Measurements from ENCODE around the gene TMEM106C.
"Not testable (repeated sequence)": the region's sequence is repeated elsewhere in the genome, so short reads cannot be mapped to it uniquely, and the experiment has no call there.

The TMEM106C gene

GRCh38 chr12:47949441-47950341 is 13.7 kb upstream of the TMEM106C start:
- peak; percentile 37 to 48 for DNase-seq

DNA sequence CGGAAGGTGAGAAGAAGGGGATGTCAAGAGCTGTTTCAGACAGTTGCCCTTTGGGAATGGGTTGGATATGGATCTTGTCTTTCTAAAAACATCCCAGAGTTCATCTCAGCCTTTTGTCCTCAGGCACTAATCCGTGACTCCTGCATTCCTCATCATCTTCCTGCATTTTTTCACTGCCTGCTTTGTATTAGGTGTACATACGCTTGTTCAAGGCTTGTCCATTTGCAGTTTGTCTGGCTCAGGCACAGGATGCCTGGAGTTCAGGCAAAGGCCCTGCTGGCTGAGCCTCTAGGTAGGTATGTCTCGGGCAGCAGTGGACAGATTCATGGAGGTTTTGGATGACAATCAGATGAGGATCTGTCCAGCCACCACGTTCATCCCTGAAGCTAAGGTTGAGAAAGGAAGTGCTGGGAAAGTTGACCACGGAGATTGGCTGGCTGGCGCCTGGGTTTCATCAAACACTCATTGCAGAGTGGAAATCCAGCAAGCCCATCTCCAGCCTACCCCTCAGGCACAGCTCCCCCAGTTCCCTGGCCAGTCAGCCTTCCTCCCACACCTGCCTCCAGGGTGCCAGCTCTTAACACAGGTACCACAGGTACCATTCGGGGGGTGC is 12.4 kb upstream of the TMEM106C start:
- DNase-seq: no peak

DNA sequence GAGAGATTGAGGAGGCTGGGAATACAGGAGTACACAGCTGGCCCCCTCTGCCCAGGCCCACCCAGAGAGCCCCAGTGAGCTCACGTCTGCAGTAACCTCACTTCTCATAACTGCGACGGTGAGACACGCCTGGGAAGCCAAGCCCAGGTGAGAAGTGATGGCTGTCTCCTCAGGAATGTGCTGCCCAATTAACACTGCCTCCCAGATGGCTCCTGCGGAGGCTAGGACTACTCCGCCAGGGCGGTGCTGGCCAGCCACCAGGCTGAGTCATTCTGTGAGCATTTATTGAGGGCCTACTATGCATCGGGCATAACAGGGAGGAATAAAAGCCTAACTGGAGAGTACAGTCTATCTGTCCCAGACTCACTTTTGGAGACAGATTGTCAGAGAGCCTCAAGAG is 9.3 kb upstream of the TMEM106C start:
- no peak for DNase-seq

DNA sequence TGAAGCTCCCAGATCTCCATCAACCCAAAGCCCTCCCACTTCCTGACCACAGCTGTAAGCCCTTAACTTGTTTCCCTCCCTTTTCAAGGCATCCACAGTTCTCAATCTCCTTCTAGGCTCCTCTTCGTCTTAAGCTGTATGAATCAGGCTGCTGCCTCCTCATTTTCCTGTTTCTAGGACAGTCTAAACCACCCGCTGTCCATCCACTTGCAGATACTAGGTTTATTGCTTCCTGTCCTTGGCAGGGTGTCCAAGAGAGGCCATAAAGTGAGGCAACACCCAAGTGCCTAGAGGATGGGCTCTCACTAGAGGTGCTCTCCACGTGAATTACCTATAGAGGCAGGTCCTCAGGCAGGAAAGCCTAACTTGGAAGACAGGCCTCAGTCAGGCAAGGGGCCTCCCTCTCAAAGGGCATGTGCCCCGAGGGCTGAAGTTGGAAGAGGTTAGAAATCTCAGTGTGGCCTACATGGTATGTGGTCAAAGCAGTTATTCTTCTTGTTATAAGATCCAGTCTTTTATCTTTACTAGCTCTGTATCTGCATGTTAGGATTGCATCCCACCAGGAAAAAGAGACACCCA is 8.8 kb upstream of the TMEM106C start:
- DNase-seq: no peak

- no peak for DNase-seq
These were observed 8.3 kb upstream of the TMEM106C start for GRCh38 chr12:47955059-47955458.

GRCh38 chr12:47957671-47958070 is 5.7 kb upstream of the TMEM106C start:
- DNase-seq: not testable (repeated sequence)

DNA sequence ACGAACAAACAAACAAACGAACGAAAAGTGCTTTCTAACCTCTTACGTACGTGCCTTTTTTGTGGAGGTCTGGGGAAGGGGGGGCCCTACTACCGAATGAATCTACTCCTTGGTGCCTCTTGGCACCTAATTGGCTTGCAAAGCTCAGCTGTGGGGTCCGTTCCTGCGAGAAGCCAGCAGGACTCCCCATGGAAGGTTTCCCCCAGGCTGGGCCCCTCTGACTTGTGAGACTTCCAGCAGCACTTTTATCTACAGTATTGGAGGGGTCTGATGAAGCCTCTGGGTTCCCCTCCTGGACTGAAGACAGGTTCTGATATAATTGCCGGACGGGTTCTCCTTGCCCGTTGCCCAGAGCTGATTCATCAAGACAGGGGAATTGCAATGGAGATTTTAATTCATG is 1.2 kb upstream of the TMEM106C start:
- DNase-seq: no peak

DNA sequence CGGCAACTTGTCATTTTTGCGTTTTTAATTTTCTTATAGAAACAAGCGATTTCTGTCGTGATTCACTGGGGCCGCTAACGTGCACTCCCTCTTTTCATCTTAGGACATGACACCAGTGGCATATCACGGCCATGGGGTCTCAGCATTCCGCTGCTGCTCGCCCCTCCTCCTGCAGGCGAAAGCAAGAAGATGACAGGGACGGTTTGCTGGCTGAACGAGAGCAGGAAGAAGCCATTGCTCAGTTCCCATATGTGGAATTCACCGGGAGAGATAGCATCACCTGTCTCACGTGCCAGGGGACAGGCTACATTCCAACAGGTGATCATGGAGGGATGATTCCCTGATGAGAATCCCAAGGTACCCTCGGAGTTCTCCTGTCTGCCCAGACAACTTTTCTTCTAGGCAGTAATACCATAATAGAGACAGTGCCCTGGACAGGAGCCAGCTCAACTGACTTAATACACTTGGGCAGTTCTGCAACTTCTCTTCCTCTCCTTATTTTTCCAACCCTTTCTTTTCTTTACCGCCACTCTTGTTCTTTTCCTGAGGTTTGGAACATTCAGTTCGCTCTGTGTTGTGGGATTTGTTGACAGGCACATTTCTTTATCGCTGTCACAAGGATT is 821 bp downstream of the TMEM106C start:
- DNase-seq: peak in 1 of 2 donors; percentile 16

GRCh38 chr12:47965581-47965980 is 2.2 kb downstream of the TMEM106C start:
- no peak for DNase-seq

- no peak for DNase-seq
These were observed 4.3 kb downstream of the TMEM106C start for GRCh38 chr12:47967461-47968321.

DNA sequence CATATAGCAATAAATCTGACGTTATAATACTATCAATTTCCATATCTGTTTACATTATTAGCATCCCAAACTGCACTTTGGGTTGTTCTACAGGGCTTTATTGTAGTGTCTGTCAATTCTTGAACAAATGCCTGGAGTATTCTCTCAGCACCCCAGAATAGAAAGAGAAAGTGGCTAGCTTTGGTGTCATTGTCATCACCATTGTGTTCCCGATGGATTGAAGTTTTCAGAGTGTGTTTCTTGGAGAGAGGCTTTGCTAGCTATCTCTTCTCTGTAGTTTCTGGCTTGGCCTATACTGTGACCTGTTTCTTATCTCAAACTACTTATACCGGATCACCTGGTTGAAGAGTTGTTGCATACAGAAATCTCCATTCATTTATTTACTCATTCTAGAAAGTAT is 6.4 kb downstream of the TMEM106C start:
- DNase-seq: no peak

- no peak for DNase-seq
These were observed 7.4 kb downstream of the TMEM106C start for GRCh38 chr12:47970843-47971242.

GRCh38 chr12:47972895-47973294 is 9.5 kb downstream of the TMEM106C start:
- no peak for DNase-seq

DNA sequence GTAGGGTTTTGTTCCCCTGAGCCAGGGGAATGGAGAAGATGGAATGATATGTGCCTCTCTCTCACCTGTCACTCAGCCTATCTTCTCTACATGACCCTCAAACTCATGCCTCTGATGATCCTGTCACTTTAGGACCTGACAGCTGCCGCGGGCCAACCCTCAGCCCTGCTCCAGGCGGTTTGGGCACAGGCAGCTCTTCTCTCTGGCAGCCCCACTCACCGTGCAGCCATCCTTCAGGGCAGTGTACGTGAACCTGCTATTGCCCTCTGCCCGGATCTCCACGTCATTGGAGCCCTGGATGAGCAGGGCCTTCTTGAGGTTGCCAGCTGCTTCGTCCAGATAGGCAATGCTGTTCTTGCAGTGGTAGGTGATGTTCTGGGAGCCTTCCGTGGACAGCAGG is 10.5 kb downstream of the TMEM106C start:
- DNase-seq: no peak

- DNase-seq: no peak
These were observed 11.7 kb downstream of the TMEM106C start for GRCh38 chr12:47975036-47975620.

DNA sequence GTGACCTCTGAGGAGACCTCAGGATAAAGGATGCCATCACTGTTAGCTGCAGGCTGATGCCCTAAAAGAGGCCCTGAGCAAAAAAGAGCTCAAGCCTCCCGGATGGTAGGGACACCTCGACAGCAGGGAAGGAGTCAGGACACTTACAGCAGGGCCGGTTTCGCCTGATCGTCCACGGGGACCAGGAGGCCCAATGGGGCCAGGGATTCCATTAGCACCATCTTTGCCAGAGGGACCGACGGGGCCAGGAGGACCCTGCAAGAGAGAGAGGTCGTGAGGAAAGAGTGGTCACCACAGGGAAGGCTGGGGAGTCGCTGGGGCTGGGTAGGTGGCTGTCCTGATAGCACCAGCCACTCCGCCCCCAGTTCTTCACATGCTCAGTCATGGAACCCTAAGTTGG is 12.4 kb downstream of the TMEM106C start:
- no peak for DNase-seq

DNA sequence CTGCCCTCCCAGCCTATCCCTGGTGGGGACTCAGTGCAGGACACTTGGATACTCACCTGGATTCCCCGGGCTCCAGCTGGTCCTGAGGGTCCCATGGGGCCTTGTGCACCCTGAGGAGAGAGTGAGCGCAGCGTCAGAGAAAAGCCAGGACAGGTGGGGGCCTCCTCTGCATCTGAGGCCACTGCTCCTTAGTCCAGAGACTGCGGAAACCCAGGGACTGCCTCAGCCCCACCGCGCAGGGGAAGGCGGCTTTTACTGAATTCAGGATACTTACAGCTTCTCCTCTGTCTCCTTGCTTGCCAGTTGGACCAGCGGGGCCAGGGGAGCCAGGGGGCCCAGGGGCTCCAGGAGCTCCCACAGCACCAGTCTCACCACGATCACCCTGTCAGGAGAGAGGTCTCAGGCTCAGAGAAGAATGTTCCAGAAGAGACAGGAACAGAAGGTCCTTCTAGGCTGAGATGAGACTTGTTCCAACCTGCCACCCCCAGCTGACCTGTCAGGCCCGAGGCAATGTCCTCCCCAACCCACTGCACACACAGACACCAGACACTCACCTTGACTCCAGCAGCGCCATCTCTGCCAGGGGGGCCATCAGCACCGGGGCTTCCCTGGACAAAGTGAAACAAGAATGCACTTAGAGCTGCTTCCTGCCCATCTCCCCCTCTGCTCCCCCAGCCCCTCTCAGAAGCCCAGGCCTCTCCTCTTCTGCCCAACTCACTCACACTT is 13.8 kb downstream of the TMEM106C start:
- DNase-seq: no peak

DNA sequence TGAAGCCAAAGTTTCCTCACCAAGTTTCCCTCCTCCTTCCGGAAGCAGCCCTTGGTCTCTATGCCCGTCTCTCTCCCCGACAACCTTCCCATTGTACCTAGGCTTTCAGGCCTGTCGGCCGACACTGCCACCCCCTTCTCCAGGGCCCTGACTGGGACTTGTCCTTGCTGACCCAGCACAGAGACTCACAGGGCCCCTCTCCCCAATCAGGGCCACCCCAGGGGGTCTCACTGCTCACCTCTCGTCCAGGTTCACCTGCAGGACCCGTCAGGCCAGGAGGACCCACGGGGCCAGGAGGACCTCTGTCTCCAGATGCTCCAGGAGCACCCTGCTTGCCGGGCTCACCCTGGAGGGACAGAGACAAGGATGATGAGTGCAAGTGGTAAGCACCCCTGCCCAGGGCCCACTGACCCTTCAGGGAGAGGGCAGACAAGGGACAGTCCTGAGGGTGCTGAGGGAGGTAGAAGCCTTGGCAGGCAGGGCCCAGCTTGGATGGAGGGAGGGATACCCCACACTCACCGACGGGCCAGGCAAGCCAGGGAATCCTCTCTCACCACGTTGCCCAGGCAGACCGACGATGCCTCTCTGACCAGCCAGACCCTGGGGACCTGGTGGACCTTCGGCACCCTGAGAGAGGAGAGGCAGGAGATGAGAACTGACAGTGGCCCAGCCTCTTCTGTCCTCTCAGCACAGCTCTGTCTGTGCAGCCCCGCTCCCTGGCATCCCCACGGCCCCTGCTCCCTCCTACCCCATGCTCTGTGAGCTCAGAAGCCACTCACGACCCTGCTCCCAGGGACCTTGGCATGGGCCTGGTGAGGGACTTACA is 14.6 kb downstream of the TMEM106C start:
- DNase-seq: no peak

GRCh38 chr12:47978598-47978873 is 15.1 kb downstream of the TMEM106C start:
- DNase-seq: no peak

- DNase-seq: no peak
These were observed 15.8 kb downstream of the TMEM106C start for GRCh38 chr12:47979166-47979565.

DNA sequence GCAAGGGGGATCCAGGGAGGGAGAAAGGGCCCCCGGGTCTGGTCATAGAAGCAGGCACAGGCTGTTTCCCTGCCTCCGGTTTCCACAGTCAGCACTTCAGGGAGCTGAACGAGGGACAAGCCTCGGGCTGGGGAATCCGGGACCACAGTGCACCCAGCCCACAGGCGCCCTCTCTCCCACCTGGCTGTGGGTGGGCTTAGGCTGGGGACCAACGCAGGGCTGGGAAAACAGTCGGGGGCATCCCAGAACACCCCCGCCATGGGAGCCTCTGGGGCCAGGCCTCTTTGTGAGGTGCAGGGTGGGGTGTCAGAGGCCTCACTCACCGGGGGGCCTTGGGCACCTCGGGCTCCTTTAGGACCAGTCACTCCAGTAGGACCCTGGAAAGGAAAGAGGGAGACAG is 16.3 kb downstream of the TMEM106C start:
- no peak for DNase-seq

Data from CD4-positive, alpha-beta T cell treated with Interferon alpha-2 for 1 hour (primary cell).